ENCODE results near the gene PAQR9. TPM values are rescaled to one million over a fixed set of nuclear protein-coding genes. Genes with fewer than 3 reads are reported as not detected.

The PAQR9 gene
- total and polyA plus RNA-seq, 9 of the 15 experiments (the other 6 are each of a cell fraction or from before 2014, with no cell fraction given): 0.04 to 0.58 (median 0.22) TPM

DNA sequence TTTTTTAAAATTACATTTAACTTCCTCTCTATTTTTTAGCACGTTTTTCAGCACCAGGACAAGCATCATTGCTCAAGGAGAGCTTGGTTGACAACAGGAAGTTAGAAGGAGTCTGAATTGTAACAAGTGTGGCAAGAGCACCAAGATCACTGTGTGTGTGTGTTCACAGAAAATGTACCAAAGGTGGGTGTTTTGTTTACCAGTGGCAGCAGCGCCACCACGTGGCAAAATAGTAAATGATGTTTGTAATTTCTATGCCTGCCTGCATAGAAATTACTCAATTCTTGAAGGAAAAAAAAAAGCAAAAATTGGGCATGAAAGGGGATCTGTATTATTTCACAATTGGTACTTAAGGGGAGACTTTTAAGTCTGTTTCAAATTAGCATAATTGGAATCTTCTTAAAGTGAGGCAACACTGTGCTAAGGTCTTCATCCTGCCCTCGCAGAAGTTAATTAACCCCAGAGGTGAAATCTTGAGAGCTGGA is 30.5 kb upstream of the PAQR9 start (continued):
- TF ChIP-seq ZNF232 (CRISPR knock-in tag; IDR thresholded peaks at IDR 0.05) (no peak), NCOA6 (IDR thresholded peaks at IDR 0.05) (no peak), DNMT1 (IDR thresholded peaks at IDR 0.05) (no peak), HNRNPH1 (optimal IDR thresholded peaks at IDR 0.05; ENCODE audit: low read depth, low read length) (no peak), CSDE1 (IDR thresholded peaks at IDR 0.05) (no peak), ILK (tag; IDR thresholded peaks at IDR 0.05; ENCODE audit: borderline replicate concordance, low read depth) (no peak), ARID2 (IDR thresholded peaks at IDR 0.05) (peak; percentile 84), BDP1 (IDR thresholded peaks at IDR 0.05; ENCODE audit: insufficient read depth, insufficient read length) (no peak), NBN (IDR thresholded peaks at IDR 0.05; ENCODE audit: low read depth) (no peak), EGR1 (conservative IDR thresholded peaks at IDR 0.05) (0 out of 2 replicates have a peak, but pooled peaks have one; percentile 18), FOXK1 (CRISPR knock-in tag; IDR thresholded peaks at IDR 0.05; ENCODE audit: borderline replicate concordance) (no peak), BCOR (IDR thresholded peaks at IDR 0.05) (no peak), BHLHE40 (IDR thresholded peaks at IDR 0.05; ENCODE audit: low read length) (no peak), ZNF79 (CRISPR knock-in tag; IDR thresholded peaks at IDR 0.05; ENCODE audit: low read depth) (no peak), FOS (IDR thresholded peaks at IDR 0.05; ENCODE audit: extremely low read depth, insufficient read length) (no peak), TEAD2 (tag; IDR thresholded peaks at IDR 0.05) (no peak), NCOA1 (IDR thresholded peaks at IDR 0.05; ENCODE audit: low read depth) (no peak), ZNF444 (CRISPR knock-in tag; IDR thresholded peaks at IDR 0.05) (no peak)
- TF ChIP-seq, protein P1, sequence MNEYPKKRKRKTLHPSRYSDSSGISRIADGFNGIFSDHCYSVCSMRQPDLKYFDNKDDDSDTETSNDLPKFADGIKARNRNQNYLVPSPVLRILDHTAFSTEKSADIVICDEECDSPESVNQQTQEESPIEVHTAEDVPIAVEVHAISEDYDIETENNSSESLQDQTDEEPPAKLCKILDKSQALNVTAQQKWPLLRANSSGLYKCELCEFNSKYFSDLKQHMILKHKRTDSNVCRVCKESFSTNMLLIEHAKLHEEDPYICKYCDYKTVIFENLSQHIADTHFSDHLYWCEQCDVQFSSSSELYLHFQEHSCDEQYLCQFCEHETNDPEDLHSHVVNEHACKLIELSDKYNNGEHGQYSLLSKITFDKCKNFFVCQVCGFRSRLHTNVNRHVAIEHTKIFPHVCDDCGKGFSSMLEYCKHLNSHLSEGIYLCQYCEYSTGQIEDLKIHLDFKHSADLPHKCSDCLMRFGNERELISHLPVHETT (CRISPR knock-in tag; conservative IDR thresholded peaks at IDR 0.05 in 1 of 2, IDR thresholded peaks at IDR 0.05 in 1 of 2): no peak
- TF ChIP-seq, protein P2, sequence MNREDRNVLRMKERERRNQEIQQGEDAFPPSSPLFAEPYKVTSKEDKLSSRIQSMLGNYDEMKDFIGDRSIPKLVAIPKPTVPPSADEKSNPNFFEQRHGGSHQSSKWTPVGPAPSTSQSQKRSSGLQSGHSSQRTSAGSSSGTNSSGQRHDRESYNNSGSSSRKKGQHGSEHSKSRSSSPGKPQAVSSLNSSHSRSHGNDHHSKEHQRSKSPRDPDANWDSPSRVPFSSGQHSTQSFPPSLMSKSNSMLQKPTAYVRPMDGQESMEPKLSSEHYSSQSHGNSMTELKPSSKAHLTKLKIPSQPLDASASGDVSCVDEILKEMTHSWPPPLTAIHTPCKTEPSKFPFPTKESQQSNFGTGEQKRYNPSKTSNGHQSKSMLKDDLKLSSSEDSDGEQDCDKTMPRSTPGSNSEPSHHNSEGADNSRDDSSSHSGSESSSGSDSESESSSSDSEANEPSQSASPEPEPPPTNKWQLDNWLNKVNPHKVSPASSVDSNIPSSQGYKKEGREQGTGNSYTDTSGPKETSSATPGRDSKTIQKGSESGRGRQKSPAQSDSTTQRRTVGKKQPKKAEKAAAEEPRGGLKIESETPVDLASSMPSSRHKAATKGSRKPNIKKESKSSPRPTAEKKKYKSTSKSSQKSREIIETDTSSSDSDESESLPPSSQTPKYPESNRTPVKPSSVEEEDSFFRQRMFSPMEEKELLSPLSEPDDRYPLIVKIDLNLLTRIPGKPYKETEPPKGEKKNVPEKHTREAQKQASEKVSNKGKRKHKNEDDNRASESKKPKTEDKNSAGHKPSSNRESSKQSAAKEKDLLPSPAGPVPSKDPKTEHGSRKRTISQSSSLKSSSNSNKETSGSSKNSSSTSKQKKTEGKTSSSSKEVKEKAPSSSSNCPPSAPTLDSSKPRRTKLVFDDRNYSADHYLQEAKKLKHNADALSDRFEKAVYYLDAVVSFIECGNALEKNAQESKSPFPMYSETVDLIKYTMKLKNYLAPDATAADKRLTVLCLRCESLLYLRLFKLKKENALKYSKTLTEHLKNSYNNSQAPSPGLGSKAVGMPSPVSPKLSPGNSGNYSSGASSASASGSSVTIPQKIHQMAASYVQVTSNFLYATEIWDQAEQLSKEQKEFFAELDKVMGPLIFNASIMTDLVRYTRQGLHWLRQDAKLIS (CRISPR knock-in tag; IDR thresholded peaks at IDR 0.05): 0 out of 2 replicates have a peak, but pooled peaks have one; percentile 35
- TF ChIP-seq, protein P3, sequence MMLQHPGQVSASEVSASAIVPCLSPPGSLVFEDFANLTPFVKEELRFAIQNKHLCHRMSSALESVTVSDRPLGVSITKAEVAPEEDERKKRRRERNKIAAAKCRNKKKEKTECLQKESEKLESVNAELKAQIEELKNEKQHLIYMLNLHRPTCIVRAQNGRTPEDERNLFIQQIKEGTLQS (IDR thresholded peaks at IDR 0.05): no peak
- TF ChIP-seq, protein P3 (CRISPR knock-in tag; conservative IDR thresholded peaks at IDR 0.05): no peak

Data from K562 (cell line).